GM21526 (cell line): ENCODE results near the gene GSTA2.
"Not testable (repeated sequence)": the region's sequence is repeated elsewhere in the genome, so short reads cannot be mapped to it uniquely, and the experiment has no call there.

Experiments
- ATAC-seq: cut with Tn5 transposase; IDR thresholded peaks from one replicate; pipeline ENCODE4 v1.9.1; 2021; ENCODE audit warnings: moderate library complexity; ENCODE audit not compliant: unreplicated experiment, low FRiP score

Gene GSTA2

DNA sequence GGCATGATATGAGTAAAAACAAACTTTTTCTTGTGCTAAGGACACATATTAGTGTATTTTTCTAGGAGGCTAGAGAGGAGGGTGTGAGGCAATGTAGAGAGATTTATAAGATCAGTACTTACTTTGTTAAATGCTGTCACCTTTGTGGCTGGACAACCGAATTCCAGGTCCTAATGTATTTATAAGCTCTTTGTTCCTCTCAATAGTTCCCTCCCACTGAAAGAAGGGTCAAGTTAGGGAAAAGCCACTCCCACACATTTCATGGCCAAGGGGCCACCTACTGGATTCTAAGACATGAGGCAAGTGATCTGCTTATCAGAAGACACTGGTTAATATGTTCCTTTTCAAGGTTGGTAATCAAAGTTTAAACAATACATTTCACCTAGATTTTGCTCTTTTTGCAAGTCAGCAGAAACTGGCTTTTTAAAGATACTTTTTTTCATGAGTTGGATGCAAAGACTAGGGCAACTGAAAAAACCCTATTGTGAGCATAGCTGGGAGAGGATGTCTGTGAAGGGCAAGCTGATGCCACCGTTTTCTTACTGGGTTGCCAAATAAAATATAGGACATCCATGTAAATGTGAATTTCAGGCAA is at the start of gene GSTA2:
GSTA2 (minus strand) TSS at position 154 of the 595 bp plus-strand sequence. CDS start 5,528 bp downstream, outside the sequence.
- ATAC-seq, result not testable (repeated sequence)

DNA sequence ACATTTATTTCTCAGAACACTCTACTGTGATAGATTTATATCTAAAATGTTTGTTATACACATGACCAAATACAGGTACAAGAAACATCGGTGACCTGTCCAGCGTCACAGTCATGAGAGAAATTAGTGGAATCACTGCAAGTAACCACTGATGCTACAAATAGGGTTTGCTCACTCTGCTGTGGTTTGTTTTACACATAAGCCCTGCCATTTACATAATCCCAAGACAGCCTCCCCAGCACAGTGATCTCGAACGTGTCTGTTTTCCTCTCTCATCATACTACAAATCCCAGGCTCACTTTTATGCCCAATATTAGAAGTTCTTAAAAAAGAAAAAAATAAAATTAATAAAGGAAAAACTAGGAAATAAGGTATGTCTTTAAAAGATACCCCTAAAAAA is 46.5 kb upstream of the GSTA2 start:
- ATAC-seq, result not testable (repeated sequence)

DNA sequence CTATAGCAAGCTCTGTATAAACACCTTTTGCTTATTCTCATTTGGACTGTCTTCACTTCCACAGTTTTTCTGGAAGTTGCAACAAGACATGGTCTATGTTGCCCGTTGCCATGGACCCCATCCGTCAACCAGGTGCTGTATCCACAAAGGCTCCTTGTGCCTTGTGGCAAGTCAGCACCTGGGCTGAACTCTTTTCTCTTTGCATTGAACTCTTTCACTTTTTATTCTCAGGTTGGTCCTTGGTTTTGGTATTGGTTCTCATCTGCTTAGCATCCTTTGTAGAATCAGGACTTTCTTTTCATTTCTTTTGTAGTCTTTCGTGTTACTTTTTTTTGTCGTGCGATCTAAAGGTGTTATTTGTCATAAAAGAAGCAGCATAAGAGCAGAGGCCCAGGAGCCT is 45.4 kb upstream of the GSTA2 start:
- no peak for ATAC-seq

DNA sequence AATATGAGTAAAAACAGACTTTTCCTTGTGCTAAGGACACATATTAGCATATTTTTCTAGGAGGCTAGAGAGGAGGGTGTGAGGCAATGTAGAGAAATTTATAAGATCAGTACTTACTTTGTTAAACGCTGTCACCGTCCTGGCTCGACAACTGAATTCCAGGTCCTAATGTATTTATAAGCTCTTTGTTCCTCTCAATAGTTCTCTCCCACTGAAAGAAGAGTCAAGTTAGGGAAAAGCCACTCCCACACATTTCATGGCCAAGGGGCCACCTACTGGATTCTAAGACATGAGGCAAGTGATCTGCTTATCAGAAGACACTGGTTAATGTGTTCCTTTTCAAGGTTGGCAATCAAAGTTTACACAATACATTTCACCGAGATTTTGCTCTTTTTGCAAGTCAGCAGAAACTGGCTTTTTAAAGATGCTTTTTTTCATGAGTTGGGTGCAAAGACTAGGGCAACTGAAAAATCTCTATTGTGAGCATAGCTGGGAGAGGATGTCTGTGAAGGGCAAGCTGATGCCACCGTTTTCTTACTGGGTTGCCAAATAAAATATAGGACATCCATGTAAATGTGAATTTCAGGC is 40.5 kb upstream of the GSTA2 start, which contains the start of gene GSTA1:
GSTA1 (minus strand) TSS at position 149 of the 588 bp plus-strand sequence. CDS start 4,549 bp downstream, outside the sequence.
- ATAC-seq, result not testable (repeated sequence)

DNA sequence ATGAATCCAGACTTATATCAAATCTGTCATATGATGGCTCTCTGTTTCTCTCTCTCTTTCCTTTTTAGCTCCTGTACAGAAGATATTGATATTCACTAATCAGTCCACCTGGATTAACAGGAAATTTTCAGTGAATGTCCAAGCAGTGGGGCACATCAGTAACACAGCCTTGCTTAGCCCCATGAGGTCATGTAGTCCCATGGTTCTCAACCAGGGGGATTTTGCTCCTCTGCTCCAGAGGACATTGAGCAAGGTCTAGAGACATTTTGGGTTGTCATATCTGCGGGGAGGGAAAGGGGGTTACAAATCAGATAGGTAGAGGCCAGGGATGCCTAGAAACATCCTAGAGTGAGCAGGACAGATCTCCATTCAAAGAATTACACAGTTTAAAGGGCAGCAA is 39.5 kb upstream of the GSTA2 start:
- ATAC-seq, result no peak

DNA sequence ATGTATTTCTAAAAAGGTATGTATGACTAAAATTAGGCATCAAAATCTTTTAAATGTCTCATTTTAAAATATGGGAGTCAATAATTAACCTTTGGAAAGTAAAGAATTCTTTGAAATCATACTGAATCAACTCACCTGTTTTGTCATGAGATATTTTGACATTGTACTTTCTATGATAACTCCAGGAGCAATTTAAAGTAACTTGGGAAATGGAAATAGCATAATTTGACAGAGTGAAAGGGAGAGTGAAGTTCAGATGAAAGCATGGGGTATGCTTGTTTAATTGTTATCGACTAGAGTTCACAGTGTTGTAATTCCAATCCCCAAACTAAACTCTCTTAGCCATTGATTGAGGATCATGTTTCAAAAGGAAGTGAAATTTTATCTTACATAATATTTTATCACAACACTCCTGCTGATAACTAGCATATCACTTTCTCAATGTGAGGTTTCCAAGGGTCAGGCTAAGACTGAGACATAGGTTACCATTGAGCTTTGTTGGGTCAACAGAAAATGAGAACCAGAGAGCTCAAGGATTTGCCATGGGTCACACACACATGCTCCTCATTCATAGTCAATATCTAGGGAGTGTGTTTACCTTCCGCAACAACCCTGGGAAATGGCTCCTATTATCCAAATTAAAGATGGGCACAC is 38.0 kb upstream of the GSTA2 start:
- ATAC-seq, result no peak

DNA sequence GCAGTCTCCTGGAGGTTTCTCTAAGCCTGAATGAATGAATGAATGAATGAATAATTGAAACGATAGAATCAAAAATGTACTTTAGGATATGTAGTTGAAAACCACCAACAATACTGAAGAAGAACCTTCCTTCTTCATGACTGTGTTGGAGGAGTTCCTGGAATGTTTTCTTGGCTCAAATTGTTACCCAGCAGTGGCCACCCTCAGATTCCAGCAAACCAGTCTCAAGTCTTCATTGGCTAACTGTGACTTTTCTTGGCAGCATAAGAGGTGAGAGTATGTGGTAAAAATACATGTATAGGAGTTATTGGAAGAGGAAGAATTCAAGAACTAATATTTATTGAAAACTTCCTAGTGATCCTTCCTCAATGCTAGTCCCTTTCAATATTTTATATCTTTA is 36.0 kb upstream of the GSTA2 start:
- ATAC-seq, result not testable (repeated sequence)

DNA sequence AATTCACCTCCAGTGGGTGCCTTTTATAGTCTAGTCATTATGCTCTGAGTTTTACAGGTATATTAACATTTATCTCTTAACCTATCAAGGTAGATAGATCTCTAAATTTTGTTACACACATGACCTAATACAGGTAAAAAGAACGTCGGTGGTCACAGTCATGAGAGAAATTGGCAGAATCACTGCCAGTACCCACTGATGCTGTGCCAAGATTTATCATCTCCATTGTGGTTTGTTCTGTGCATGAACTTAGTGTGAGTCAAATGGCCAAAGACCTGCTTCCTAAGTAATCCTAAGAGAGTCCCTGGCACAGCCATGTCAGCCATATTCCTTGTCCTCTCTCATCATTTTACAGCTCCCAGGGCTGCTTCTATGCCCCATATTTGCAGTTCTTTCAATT is 31.1 kb upstream of the GSTA2 start:
- not testable (repeated sequence) for ATAC-seq

DNA sequence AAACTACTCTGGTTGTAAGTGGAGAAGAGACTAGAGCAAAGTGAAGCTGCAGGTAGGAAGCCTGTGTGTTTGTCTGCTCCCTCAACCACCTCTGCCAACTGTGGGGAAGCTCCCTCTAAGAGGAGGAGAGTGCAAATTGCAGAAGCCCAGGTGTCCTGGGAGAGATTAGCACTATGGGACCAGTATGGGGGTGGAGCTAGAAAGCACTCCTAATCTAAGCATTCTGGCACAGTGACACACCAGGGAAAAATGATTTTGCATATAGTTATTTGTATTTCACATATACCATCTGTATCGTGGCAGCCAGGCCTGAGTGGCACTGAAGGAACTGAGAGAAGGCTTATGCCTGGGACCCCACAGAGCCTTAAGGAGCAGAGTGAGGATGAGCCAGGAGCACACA is 27.6 kb upstream of the GSTA2 start:
- no peak for ATAC-seq

DNA sequence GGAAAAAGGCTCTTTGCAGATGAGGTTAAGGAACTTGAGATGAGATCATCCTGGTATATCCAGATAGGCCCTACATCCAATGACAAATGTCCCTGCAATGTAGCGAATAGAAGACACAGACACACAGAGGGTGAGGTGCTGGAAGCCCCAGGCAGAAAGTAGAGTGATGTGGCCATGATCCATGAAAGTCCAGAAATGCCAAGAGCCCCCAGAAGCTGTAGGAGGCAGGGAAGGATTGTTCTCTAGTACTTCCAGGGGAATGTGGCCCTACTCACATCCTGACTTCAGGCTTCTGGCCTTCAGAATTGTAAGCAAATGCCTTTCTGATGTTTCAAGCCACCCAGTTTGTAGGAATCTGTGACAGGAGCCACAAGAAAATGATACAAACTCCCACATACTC is 26.4 kb upstream of the GSTA2 start:
- ATAC-seq, result not testable (repeated sequence)

DNA sequence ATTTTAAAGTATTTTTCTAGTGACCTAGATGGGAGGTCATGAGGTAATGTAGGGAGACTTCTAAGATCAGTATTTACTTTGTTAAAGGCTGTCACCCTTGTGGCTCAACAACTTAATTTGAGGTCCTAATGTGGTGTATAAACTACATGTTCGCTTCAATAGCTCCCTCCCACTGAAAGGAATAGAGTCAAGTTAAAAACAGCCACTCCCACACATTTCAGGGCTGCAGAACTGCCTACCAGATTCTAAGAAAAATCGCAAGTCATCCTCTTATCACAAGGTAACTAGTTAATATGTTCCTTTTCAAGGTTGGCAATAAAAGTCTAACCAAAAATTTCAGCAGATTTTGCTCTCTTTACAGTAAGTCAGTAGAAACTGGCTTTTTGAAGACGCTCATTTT is 25.2 kb upstream of the GSTA2 start:
- ATAC-seq, result no peak

DNA sequence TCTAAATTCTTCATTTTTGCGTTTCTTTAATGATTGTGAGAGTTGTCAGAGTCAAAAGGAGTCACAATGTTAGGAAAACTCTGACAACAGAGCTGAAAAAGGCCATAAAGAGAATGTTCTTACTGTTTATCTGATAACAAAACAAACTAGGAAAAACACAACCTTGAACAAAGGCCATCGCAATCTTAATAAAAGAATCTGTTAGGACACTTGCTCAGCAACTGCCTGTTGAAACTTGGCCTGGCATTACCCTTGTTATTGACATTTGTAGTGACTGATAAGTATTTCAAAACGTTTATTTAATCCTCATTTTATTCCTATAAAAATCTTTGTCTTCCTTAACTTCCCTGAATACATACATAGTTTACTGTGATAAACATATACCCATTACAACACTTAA is 24.6 kb upstream of the GSTA2 start:
- ATAC-seq, result no peak

DNA sequence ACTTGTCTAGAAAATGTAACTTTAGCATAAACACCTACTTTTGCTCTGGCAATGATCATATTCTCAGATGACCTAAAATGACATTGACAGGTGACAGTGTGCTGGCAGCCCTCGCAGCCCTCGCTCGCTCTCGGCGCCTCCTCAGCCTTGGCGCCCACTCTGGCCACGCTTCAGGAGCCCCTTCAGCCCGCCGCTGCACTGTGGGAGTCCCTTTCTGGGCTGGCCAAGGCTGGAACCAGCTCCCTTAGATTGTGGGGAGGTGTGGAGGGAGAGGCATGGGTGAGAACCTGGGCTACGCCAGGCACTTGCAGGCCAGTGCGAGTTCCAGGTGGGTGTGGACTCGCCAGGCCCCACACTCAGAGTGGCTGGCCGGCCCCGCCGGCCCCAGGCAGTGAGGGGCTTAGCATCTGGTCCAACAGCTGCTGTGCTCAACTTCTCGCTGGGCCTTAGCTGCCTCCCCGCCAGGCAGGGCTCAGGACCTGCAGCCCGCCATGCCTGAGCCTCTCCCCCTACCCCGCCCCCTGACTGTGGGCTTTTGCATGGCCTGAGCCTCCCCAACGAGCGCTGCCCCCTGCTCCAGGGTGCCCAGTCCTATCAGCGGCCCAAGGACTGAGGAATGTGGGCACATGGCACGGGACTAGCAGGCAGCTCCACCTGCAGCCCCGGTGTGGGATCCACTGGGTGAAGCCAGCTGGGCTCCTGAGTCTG is 23.1 kb upstream of the GSTA2 start:
- no peak for ATAC-seq

DNA sequence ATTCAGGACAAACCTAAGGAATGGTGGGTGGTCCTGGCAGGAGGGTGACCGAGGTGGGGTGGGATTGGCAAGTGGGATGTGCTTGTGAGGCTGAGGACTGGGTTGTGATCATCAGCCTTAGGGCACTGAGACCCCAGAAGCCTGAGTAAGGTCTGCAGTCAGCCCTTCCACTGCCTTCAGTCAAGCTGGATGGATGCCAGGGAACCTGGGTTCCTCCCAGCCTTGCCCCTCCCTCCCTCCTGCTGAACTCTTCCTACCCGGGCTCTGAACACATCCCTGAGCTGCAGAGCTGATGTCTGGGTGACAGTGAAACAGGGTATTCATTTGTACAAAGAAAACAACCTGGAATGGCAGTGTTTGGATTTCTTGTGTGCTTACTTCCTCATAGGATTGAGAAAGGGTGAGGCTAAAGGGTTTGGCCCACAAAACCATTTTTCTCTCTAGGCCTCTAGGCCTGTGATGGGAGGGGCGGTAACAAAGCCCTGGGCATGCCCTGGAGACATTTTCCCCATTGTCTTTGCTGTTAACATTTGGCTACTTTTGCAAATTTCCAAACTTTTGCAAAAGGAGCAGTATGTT is 19.5 kb upstream of the GSTA2 start:
- ATAC-seq, result not testable (repeated sequence)

DNA sequence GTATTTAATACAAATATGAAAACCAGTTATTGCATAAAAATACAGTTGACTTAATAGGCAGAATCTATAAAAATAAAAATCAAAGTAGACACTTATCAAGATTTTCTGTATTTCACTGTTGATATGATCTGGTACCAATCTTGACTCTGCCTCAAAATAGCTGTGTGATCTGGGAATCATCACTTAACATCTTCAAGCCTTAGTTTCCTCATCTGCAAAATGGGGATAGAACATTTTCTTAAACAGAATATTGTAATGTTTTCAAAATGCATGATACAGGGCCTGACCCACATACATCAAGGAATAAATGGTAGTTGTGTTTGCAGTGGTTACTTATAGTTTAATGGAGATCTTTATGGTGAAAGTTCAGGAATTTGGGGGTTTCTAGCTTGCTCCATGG is 18.9 kb upstream of the GSTA2 start:
- not testable (repeated sequence) for ATAC-seq

DNA sequence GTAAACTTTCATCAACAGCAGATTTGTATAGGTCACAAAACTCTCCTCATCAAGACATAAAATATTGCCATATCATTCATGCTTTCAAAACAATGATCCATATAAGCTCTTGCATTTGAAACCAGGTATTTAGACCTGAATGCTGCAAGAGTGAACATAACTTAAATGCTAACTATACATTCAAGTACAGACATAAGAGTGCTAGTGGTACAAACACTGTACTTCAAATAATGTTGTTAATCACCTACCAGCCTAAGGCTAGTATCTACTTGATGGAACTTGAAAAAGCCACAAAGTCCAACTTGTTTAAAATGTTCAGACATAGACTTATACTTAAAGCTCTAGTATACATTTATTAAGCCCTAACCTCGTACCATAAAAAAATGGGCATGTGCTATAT is 16.0 kb upstream of the GSTA2 start:
- no peak for ATAC-seq

DNA sequence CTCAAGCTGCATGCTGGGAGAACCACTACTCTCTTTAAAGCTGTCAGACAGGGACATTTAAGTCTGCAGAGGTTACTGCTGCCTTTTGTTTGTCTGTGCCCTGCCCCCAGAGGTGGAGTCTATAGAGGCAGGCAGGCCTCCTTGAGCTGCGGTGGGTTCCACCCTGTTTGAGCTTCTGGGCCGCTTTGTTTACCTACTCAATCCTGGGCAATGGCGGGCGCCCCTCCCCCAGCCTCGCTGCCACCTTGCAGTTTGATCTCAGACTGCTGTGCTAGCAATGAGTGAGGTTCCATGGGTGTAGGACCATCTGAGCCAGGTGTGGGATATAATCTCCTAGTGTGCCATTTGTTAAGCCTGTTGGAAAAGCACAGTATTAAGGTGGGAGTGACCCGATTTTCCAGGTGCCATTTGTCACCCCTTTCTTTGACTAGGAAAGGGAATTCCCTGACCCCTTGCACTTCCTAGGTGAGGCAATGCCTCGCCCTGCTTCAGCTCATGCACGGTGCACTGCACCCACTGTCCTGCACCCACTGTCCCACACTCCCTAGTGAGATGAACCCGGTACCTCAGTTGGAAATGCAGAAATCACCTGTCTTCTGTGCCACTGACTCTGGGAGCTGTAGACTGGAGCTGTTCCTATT is 13.6 kb upstream of the GSTA2 start:
- ATAC-seq, result not testable (repeated sequence)

DNA sequence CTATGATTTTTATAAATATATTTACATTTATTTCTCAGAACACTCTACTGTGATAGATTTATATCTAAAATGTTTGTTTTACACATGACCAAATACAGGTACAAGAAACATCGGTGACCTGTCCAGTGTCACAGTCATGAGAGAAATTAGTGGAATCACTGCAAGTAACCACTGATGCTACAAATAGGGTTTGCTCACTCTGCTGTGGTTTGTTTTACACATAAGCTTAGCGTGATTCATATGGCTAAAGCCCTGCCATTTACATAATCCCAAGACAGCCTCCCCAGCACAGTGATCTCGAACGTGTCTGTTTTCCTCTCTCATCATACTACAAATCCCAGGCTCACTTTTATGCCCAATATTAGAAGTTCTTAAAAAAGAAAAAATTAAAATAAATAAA is 6.1 kb upstream of the GSTA2 start:
- not testable (repeated sequence) for ATAC-seq

DNA sequence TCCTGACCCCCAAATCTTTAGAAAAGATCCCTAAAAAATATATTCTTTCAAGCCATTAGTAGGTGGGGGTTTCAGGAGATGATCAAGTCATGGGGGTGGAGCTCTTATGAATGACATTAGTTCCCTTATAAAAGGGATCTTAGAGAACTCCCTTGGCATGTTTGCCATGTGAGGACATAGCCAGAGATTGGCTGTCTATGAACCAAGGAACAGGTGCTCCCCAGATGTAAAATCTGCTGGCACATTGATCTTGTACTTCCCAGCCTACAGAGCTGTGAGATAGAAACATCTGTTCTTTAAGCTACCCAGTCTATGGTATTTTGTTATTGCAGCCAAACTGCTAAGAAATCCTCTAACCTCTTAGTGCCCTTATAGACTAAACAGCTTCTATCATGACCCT is 4.4 kb upstream of the GSTA2 start:
- not testable (repeated sequence) for ATAC-seq

DNA sequence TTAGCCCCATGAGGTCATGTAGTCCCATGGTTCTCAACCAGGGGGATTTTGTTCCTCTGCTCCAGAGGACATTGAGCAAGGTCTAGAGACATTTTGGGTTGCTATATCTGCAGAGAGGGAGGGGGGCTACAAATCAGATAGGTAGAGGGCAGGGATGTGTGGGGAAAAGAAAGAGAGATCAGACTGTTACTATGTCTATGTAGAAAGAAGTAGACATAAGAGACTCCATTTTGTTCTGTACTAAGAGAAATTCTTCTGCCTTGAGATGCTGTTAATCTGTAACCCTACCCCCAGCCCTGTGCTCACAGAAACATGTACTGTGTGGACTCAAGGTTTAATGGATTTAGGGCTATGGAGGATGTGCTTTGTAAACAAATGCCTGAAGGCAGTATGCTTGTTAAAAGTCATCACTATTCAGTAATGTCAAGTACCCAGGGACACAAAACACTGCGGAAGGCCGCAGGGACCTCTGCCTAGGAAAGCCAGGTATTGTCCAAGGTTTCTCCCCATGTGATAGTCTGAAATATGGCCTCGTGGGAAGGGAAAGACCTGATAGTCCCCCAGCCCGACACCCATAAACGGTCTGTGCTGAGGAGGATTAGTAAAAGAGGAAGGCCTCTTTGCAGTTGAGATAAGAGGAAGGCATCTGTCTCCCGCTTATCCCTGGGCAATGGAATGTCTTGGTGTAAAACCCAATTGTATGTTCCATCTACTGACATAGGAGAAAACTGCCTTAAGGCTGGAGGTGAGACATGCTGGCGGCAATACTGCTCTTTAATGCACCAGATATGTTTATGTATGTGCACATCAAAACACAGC is 1.4 kb downstream of the GSTA2 start:
- not testable (repeated sequence) for ATAC-seq
